Activated CD4-positive, alpha-beta memory T cell treated with anti-CD3 and anti-CD28 coated beads for 36 hours (primary cell): Measurements from ENCODE around the gene ZBTB17. TPM values are rescaled to one million over a fixed set of nuclear protein-coding genes. Genes with fewer than 3 reads are reported as not detected.

Experiments
- CTCF ChIA-PET: fragments of 350-600 bp; sonication (Branson Sonifier 250); formaldehyde crosslinking; loops from one replicate; lab custom pipeline; 2021; ENCODE audit warnings: antibody characterized with exemption, inconsistent platforms; lab: Charles Lee
- POLR2A ChIA-PET: fragments of 350-600 bp; sonication (Branson Sonifier 250); formaldehyde crosslinking; loops from one replicate; lab custom pipeline; 2021; ENCODE audit warnings: antibody characterized with exemption; lab: Charles Lee
- DNase-seq: peaks from one replicate; pipeline ENCODE4 v3.0.0-alpha.2; 2020
- H3K27ac Mint-ChIP-seq: one replicate; pipeline ENCODE4 v1.8.0; 2021; ENCODE audit warnings: mixed read lengths
- H3K27me3 Mint-ChIP-seq: one replicate; pipeline ENCODE4 v1.8.0; 2021; ENCODE audit warnings: mixed read lengths
- H3K36me3 Mint-ChIP-seq: one replicate; pipeline ENCODE4 v1.8.0; 2021; ENCODE audit warnings: mixed read lengths
- H3K4me1 Mint-ChIP-seq: one replicate; pipeline ENCODE4 v1.8.0; 2021; ENCODE audit warnings: low read depth, mixed read lengths
- H3K4me3 Mint-ChIP-seq: one replicate; pipeline ENCODE4 v1.8.0; 2021; ENCODE audit warnings: mild to moderate bottlenecking, mixed read lengths
- H3K9me3 Mint-ChIP-seq: one replicate; pipeline ENCODE4 v1.8.0; 2021; ENCODE audit warnings: mixed read lengths
- intact Hi-C: fragments of 100-400 bp; cut with micrococcal nuclease; formaldehyde crosslinking; loops from one replicate; pipeline ENCODE4 v1.15.1; 2023
- total RNA-seq, 2 experiments: library from RNA; stranded (reverse); gene quantifications; one replicate each; pipeline ENCODE4 v1.2.3, GENCODE V29; 2021

ZBTB17 gene
- total RNA-seq, 2 experiments from 2014 or later = 52.7 to 58.8 TPM

DNA sequence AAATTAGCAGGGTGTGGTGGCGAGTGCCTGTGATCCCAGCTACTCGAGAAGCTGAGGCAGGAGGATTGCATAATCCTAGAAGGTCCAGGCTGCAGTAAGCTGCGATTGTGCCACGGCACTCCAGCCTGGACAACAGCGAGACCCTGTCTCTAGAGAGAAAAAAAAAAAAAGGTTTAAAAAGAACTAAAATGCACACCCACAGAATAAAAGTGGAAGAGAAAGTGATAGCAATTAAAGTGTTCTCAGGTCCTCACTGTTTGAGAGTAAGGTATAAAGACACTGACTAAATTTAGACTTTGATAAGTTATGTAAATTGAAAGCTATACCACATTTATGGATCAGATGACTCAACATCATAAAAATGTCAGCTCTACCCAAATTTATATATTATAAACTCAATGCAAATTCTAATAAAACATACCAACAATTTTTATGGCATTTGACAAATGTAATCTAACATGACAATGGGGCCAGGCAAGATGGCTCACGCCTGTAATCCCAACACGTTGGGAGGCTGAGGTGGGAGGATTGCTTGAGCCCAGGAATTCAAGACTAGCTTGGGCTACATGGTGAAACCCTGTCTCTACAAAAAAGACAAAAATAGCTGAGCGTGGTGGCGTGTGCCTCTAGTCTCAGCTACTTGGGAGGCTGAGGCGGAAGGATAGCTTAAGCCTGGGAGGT lies 11.8 kb downstream of the ZBTB17 start:
- Mint-ChIP-seq H3K9me3 (no peaks in the 10 kb centered on the region), H3K27ac (peak overlapping the region; percentile 100), H3K27me3 (no peaks in the 10 kb centered on the region), H3K36me3 (peaks cover 15% of the 10 kb centered on the region), H3K4me1 (peaks cover 89% of the 10 kb centered on the region), H3K4me3 (peak overlapping the region; percentile 34)
- intact Hi-C loops = no loop called here
- ChIA-PET CTCF (interaction anchor here (0.7 to 2.7 kb wide), 8 partner anchors 11 to 149 kb away, joined by 3 to 16 read pairs (median 4); partner anchors contain the start of gene ZBTB17), POLR2A (interaction anchor here (0.6 to 6.8 kb wide), 10 partner anchors 11 to 131 kb away, joined by 3 to 95 read pairs (median 4); partner anchors contain the start of genes SPEN and ZBTB17)
- no peak for DNase-seq

DNA sequence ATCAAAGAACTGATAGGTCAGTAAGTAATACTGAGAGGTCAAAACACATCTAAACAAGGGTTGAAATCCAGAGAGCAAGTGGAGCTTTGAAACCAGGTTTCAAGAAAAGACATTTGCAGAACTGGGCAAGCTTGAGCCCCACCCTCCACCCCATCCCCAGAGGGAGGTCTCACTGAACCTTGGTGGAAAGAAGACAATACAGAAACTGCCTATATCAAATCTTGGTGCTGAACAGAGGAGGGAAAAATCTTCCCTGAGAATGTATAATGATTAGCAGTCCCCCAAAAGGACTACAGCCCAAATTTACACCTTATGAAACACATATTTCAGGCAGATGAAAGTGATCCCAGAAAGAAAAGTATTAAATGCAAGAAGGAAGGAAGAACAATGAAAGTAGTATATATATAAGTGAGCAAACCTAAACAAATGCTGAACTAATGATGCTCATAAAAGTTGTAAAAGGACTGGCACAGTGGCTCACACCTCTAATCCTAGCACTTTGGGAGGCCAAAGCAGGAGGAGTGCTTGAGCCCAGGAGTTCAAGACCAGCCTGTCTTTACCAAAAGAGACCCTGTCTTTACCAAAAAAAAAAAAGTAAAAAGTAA lies 12.4 kb downstream of the ZBTB17 start:
- POLR2A ChIA-PET = interaction anchor here (0.6 to 6.8 kb wide), 9 partner anchors 12 to 130 kb away, joined by 3 to 95 read pairs (median 4); partner anchors contain the start of genes SPEN and ZBTB17
- H3K36me3 Mint-ChIP-seq = peaks cover 10% of the 10 kb centered on the region
- H3K4me1 Mint-ChIP-seq = peaks cover 94% of the 10 kb centered on the region
- H3K27ac Mint-ChIP-seq = peak overlapping the region; percentile 100
- H3K4me3 Mint-ChIP-seq = peak overlapping the region; percentile 8
- no peak for DNase-seq
- CTCF ChIA-PET = interaction anchor here (1.0 to 1.3 kb wide), 3 partner anchors 11 to 148 kb away, joined by 3 to 6 read pairs (median 3); partner anchors contain the start of gene ZBTB17
- no peaks in the 10 kb centered on the region for H3K27me3 Mint-ChIP-seq
- intact Hi-C loops = no loop called here
- H3K9me3 Mint-ChIP-seq = no peaks in the 10 kb centered on the region

DNA sequence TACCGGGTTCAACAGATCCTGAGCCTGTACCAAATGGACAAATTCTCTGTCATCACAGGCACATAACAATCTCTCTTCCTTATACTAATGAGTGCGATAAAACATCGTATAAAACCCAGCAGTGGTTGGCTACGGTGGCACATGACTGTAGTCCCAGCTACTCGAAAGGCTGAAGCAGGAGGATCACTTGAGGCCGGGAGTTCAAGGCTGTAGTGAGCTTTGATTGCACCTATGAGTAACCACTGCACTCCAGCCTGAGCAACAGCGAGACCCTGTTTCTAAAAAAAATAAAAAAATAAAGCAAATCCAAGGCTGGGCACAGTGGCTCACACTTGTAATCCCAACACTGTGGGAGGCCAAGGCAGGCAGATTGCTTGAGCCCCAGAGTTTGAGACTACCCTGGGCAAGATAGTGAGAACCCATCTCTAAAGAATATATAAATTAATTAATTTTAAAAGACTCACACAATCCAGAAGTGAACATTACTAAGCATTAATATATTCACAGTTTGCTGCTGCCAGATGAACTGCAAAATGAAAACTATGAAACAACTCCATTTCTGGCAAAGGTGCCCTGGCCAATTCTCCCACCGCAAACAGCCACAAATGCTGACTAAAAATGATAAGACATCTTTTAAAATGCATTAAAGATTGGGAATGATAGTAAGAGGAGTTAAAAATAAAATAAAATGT lies 13.1 kb downstream of the ZBTB17 start:
- ChIA-PET POLR2A (interaction anchor here (1.0 to 6.8 kb wide), 2 partner anchors 12 to 13 kb away, joined by 4 to 95 read pairs; partner anchors contain the start of gene ZBTB17), CTCF (no interaction called here)
- peak overlapping the region; percentile 100 for H3K27ac Mint-ChIP-seq
- no peaks in the 10 kb centered on the region for H3K9me3 Mint-ChIP-seq
- DNase-seq = no peak
- no peak overlapping the region for H3K4me3 Mint-ChIP-seq
- no peaks in the 10 kb centered on the region for H3K27me3 Mint-ChIP-seq
- peaks cover 94% of the 10 kb centered on the region for H3K4me1 Mint-ChIP-seq
- H3K36me3 Mint-ChIP-seq = peaks cover 4% of the 10 kb centered on the region
- intact Hi-C loops = no loop called here

DNA sequence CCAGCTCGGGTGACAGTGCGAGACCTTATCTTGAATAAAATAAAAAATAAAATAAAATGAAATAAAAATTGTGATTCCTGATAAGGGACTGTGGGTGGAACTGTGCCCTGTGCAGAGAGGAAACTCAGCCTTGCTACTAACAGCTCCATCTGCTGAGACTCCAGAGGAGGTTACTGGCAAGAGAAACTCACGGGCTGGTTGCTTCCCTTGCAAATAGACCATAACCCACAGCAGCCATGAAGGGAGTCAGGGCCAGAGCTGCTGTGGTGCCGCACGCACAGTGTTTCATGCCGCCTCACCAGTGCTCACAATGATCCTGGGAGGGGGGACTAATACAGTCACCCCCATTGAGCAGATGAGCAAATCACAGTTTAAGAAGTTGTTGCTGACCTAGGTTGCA lies 13.7 kb downstream of the ZBTB17 start:
- H3K27ac Mint-ChIP-seq = no peak overlapping the region
- ChIA-PET CTCF (no interaction called here), POLR2A (interaction anchor here (1.0 to 6.8 kb wide), 3 partner anchors 11 to 14 kb away, joined by 3 to 95 read pairs (median 4); partner anchors contain the start of gene ZBTB17)
- intact Hi-C loops = no loop called here
- peaks cover 4% of the 10 kb centered on the region for H3K36me3 Mint-ChIP-seq
- H3K27me3 Mint-ChIP-seq = no peaks in the 10 kb centered on the region
- peaks cover 94% of the 10 kb centered on the region for H3K4me1 Mint-ChIP-seq
- no peak for DNase-seq
- H3K9me3 Mint-ChIP-seq = no peaks in the 10 kb centered on the region
- H3K4me3 Mint-ChIP-seq = no peak overlapping the region

DNA sequence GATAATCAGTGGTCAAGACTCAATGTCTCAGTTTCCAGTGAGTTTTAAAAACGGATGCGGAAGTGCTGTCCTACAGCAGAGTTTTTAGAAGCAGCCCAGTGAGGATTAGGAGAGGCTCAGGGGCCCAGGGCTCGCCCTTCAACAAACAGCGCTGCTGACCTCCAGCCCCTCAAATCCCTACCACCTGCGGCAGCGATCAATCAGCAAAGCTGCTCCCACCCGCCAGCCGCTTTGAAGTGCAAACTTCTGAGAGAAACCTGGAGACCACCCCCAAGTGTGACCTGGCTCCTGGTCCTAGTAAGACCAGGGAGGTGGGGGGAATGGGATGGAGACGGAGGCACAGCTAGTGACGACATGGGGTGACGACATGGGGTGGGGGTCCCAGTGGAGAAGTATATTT lies 14.4 kb downstream of the ZBTB17 start:
- POLR2A ChIA-PET = interaction anchor here (1.0 to 6.8 kb wide), 2 partner anchors 11 to 14 kb away, joined by 3 to 95 read pairs; partner anchors contain the start of gene ZBTB17
- H3K4me1 Mint-ChIP-seq = peaks cover 91% of the 10 kb centered on the region
- peaks cover 3% of the 10 kb centered on the region for H3K36me3 Mint-ChIP-seq
- intact Hi-C loops = no loop called here
- CTCF ChIA-PET = no interaction called here
- no peaks in the 10 kb centered on the region for H3K9me3 Mint-ChIP-seq
- no peak overlapping the region for H3K27ac Mint-ChIP-seq
- no peak for DNase-seq
- no peak overlapping the region for H3K4me3 Mint-ChIP-seq
- no peaks in the 10 kb centered on the region for H3K27me3 Mint-ChIP-seq

DNA sequence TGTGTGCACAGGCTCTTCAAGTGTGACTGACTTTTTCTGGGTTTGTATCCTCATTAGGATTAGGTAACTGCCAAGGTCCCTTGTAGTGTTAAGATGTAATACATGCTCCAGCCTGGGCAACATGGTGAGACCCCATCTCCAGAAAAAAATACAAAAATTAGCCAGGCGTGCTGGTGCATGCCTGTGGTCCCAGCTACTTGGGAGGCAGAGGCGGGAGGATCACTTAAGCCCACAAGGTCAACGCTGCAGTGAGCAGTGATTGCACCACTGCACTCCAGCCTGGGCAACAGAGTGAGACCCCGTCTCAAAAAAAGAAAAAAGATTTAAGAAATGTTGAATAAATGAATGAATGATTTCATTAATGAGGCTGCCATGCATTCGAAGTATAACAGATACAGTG lies 15.1 kb downstream of the ZBTB17 start:
- Mint-ChIP-seq H3K4me3 (no peak overlapping the region), H3K9me3 (no peaks in the 10 kb centered on the region), H3K27ac (no peak overlapping the region), H3K36me3 (peaks cover 3% of the 10 kb centered on the region), H3K4me1 (peaks cover 91% of the 10 kb centered on the region), H3K27me3 (no peaks in the 10 kb centered on the region)
- ChIA-PET POLR2A (interaction anchor here (1.6 to 6.8 kb wide), 3 partner anchors 10 to 15 kb away, joined by 10 to 95 read pairs (median 10); partner anchors contain the start of gene ZBTB17), CTCF (no interaction called here)
- no peak for DNase-seq
- intact Hi-C loops = no loop called here

DNA sequence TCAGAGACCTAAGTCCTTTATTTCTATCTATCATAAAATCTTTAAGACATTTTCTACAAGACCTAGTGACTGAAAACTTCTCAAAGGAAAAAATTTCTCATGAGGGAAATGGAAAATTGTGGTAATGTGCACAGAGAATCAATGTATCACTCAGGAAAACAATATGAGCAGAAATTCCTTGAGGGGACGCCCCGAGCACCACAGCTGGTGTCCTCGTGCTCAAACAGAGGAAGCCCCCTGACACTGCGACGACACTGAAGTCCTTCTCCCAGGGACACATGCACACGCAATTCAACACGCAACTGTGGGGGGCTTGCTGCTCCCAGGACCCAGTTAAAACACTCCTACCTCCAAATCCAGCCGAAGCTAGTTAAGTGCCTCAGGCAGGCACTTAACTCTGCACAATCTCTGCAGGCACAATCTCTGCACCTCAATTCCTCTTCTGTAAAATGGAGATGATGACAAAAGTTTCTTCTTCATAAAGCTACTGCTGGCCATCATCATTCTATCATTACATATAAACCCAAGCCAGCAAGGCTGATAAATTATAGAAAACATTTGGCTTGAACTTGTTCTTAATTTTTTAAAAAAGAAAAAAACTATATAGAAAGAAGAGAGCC lies 16.0 kb downstream of the ZBTB17 start:
- peaks cover 90% of the 10 kb centered on the region for H3K4me1 Mint-ChIP-seq
- intact Hi-C loops = loop anchor here (1.0 kb wide), 1 partner anchor 9 kb away; no protein-coding TSS in a partner anchor
- DNase-seq = peak; percentile 61
- POLR2A ChIA-PET = interaction anchor here (1.4 to 2.6 kb wide), 4 partner anchors 9 to 16 kb away, joined by 3 to 10 read pairs (median 10); partner anchors contain the start of gene ZBTB17
- H3K4me3 Mint-ChIP-seq = no peak overlapping the region
- CTCF ChIA-PET = interaction anchor here (2.3 kb wide), 1 partner anchor 168 kb away, joined by 9 read pairs; no protein-coding TSS in a partner anchor
- H3K9me3 Mint-ChIP-seq = no peaks in the 10 kb centered on the region
- no peaks in the 10 kb centered on the region for H3K27me3 Mint-ChIP-seq
- H3K36me3 Mint-ChIP-seq = peaks cover 5% of the 10 kb centered on the region
- H3K27ac Mint-ChIP-seq = peak overlapping the region; percentile 73

DNA sequence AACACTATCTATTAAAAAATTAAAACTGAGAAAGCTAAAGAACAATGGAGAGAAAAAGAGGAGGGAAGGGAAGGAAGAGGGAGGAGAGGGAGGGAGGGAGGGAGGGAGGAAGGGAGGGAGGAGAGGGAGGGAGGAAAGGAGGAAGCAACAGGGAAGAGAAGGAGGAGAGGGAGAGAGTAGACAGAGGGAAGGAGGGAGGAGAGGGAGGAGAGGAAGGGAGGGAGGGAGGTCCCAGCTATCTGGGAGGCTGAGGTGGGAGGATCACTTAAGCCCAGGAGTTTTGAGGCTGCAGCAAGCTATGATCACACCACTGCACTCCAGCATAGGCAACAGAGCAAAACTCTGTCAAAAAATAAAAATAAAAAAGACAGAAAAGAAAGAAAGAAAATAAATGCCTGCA lies 16.5 kb downstream of the ZBTB17 start:
- CTCF ChIA-PET = interaction anchor here (2.3 kb wide), 1 partner anchor 168 kb away, joined by 9 read pairs; no protein-coding TSS in a partner anchor
- no peak overlapping the region for H3K4me3 Mint-ChIP-seq
- intact Hi-C loops = loop anchor here (1.0 kb wide), 1 partner anchor 8 kb away; no protein-coding TSS in a partner anchor
- H3K9me3 Mint-ChIP-seq = no peaks in the 10 kb centered on the region
- H3K4me1 Mint-ChIP-seq = peaks cover 88% of the 10 kb centered on the region
- no peak for DNase-seq
- H3K27me3 Mint-ChIP-seq = no peaks in the 10 kb centered on the region
- peaks cover 6% of the 10 kb centered on the region for H3K36me3 Mint-ChIP-seq
- peak overlapping the region; percentile 73 for H3K27ac Mint-ChIP-seq
- POLR2A ChIA-PET = interaction anchor here (1.4 to 2.6 kb wide), 4 partner anchors 8 to 16 kb away, joined by 3 to 10 read pairs (median 10); partner anchors contain the start of gene ZBTB17

DNA sequence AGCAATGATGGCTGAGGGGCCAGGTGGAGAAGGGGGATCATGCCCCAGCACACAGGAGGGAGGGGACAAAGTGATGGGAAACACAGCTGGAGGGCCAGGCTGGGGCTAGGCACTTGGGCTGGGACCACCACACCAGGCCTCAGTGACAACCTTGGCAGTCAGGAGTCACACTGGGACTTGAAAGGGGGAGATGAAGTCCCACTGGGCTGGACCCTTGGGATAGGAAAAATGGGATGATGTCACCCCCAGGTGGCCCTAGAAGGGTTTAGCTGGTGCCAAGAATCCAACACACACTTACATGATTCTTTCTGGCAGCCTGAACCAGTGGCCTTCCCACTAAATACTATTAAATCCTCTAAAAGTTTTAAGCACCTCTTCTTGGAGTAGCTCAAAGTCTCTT lies 17.1 kb downstream of the ZBTB17 start:
- ChIA-PET POLR2A (interaction anchor here (1.4 to 2.6 kb wide), 3 partner anchors 9 to 17 kb away, joined by 3 to 10 read pairs (median 9); partner anchors contain the start of gene ZBTB17), CTCF (interaction anchor here (2.3 kb wide), 1 partner anchor 167 kb away, joined by 9 read pairs; no protein-coding TSS in a partner anchor)
- peaks cover 88% of the 10 kb centered on the region for H3K4me1 Mint-ChIP-seq
- peak overlapping the region; percentile 73 for H3K27ac Mint-ChIP-seq
- no peaks in the 10 kb centered on the region for H3K27me3 Mint-ChIP-seq
- H3K36me3 Mint-ChIP-seq = peaks cover 7% of the 10 kb centered on the region
- intact Hi-C loops = loop anchor here (1.0 kb wide), 2 partner anchors 7 to 8 kb away; no protein-coding TSS in a partner anchor
- no peak for DNase-seq
- no peaks in the 10 kb centered on the region for H3K9me3 Mint-ChIP-seq
- no peak overlapping the region for H3K4me3 Mint-ChIP-seq

DNA sequence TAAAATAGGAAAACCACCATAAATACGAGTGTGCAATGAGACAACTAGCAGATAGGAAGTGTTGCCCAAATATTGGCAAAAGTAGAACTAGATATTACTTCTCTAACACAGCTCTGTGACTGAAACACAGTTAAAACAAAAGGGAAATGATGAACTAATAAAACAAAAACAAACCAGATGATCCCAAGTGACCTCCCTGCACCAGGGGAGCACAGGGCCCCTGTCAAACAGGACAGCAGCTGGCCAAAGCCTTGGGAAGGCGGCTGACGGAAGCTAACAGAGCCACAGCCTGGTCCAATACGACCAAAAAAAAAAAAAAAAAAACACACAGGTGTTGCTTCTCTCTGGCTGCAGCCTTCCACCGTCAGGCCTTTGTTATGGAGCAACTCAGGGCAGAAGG lies 17.8 kb downstream of the ZBTB17 start:
- Mint-ChIP-seq H3K36me3 (peaks cover 7% of the 10 kb centered on the region), H3K4me1 (peaks cover 85% of the 10 kb centered on the region), H3K9me3 (no peaks in the 10 kb centered on the region), H3K4me3 (no peak overlapping the region), H3K27me3 (no peaks in the 10 kb centered on the region), H3K27ac (peak overlapping the region; percentile 23)
- intact Hi-C loops = loop anchor here (1.0 kb wide), 1 partner anchor 8 kb away; no protein-coding TSS in a partner anchor
- POLR2A ChIA-PET = interaction anchor here (2.4 kb wide), 1 partner anchor 9 kb away, joined by 9 read pairs; no protein-coding TSS in a partner anchor
- CTCF ChIA-PET = interaction anchor here (1.0 to 2.3 kb wide), 3 partner anchors 8 to 167 kb away, joined by 3 to 9 read pairs (median 3); no protein-coding TSS in a partner anchor
- DNase-seq = no peak
